ENCODE data around the gene CACNB1.

CACNB1 gene

GRCh38 chr17:39219647-39220154 is 22.2 kb upstream of the CACNB1 start:
- H3K27me3 ChIP-seq: peaks cover 26% of the 10 kb centered on the region
- H3K36me3 ChIP-seq: no peaks in the 10 kb centered on the region
- H3K4me1 ChIP-seq: peaks cover 7% of the 10 kb centered on the region
- H3K4me3 ChIP-seq: no peak overlapping the region
- H3K27ac ChIP-seq: no peak overlapping the region
- H4K20me1 ChIP-seq: peaks cover 18% of the 10 kb centered on the region
- H3K9ac ChIP-seq: no peak overlapping the region
- no peak for TF ChIP-seq Cebpa-rat (IDR thresholded peaks at IDR 0.05)
- no peaks in the 10 kb centered on the region for H3K9me3 ChIP-seq
- H3K4me2 ChIP-seq: no peak overlapping the region

DNA sequence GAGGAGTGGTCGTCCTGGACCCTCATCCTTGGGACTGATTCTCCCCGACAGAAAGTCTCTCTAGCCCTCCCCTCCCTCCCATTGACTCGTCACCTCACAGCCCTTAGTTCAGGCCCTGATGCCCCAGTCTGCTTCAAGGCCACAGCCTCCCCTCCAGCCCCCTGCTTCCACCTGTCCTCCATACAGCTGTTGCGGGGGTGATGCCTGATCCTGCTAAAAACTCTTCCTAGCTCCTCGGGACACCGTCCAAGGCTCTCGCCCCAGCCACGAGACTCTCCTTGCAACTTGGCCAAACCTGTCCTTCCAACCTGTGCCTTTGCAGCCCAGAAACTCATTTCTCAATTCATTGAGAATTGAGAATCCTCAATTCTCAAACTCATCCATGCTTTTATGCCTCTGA is 21.4 kb upstream of the CACNB1 start:
- Histone ChIP-seq H3K4me3 (no peak overlapping the region), H3K27ac (no peak overlapping the region), H3K4me1 (no peaks in the 10 kb centered on the region), H3K9me3 (no peaks in the 10 kb centered on the region), H3K27me3 (peaks cover 18% of the 10 kb centered on the region), H4K20me1 (peaks cover 10% of the 10 kb centered on the region), H3K4me2 (no peak overlapping the region), H3K36me3 (no peaks in the 10 kb centered on the region), H3K9ac (no peak overlapping the region)
- TF ChIP-seq Cebpa-rat (IDR thresholded peaks at IDR 0.05): no peak

GRCh38 chr17:39217734-39218369 is 20.4 kb upstream of the CACNB1 start:
- Histone ChIP-seq H3K4me3 (no peak overlapping the region), H4K20me1 (no peaks in the 10 kb centered on the region), H3K9ac (no peak overlapping the region), H3K9me3 (no peaks in the 10 kb centered on the region), H3K4me1 (no peaks in the 10 kb centered on the region), H3K36me3 (no peaks in the 10 kb centered on the region), H3K4me2 (no peak overlapping the region), H3K27me3 (peaks cover 7% of the 10 kb centered on the region), H3K27ac (no peak overlapping the region)
- no peak for TF ChIP-seq Cebpa-rat (IDR thresholded peaks at IDR 0.05)

- H3K4me1 ChIP-seq: peaks cover 28% of the 10 kb centered on the region
- no peak overlapping the region for H3K27ac ChIP-seq
These were observed 16.4 kb upstream of the CACNB1 start for GRCh38 chr17:39213852-39214251.

DNA sequence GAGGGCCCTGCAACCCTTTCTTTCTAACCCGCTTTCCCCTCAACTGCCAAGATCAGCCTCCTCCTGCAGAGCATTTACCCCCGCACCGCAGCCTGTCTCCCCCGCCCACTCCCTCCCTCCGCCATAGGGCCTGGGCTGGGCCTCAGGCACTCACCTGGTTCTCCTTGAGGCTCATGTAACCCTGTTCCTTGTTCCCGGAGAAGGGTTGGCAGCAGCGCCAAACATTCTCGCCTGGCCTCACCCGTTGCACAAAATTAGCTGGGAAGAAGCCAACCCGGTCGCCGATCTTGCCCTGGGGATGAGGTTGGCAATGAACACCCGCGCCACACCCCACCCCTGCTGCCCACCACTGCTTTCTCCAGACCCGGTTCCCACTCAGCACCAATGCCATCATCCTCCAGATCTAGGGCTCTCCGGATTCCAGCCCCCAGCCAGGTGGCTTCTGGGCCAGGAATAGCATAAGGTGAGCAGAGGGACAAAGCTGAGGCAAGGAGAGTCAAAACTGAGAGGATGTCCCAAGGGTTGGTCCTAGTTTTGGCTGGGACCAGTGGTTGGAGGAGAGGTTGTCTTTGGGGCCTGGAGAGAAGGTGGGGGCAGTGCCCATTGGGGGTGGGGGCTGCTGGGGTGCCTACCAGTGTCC is 15.5 kb upstream of the CACNB1 start:
- Histone ChIP-seq H4K20me1 (no peaks in the 10 kb centered on the region), H3K36me3 (no peaks in the 10 kb centered on the region), H3K4me3 (no peak overlapping the region), H3K4me2 (no peak overlapping the region), H3K4me1 (peaks cover 37% of the 10 kb centered on the region), H3K9me3 (no peaks in the 10 kb centered on the region), H3K27ac (no peak overlapping the region), H3K27me3 (no peaks in the 10 kb centered on the region), H3K9ac (no peak overlapping the region)
- no peak for TF ChIP-seq Cebpa-rat (IDR thresholded peaks at IDR 0.05)

More at GRCh38 chr17:39213852-39214251, 16.4 kb upstream of the CACNB1 start:
- Histone ChIP-seq H3K9me3 (no peaks in the 10 kb centered on the region), H3K36me3 (no peaks in the 10 kb centered on the region), H3K4me3 (no peak overlapping the region), H3K4me2 (no peak overlapping the region), H4K20me1 (no peaks in the 10 kb centered on the region), H3K27me3 (no peaks in the 10 kb centered on the region; the same call in 1 of the 2 replicates), H3K9ac (no peak overlapping the region)
- no peak for TF ChIP-seq Cebpa-rat (IDR thresholded peaks at IDR 0.05)

DNA sequence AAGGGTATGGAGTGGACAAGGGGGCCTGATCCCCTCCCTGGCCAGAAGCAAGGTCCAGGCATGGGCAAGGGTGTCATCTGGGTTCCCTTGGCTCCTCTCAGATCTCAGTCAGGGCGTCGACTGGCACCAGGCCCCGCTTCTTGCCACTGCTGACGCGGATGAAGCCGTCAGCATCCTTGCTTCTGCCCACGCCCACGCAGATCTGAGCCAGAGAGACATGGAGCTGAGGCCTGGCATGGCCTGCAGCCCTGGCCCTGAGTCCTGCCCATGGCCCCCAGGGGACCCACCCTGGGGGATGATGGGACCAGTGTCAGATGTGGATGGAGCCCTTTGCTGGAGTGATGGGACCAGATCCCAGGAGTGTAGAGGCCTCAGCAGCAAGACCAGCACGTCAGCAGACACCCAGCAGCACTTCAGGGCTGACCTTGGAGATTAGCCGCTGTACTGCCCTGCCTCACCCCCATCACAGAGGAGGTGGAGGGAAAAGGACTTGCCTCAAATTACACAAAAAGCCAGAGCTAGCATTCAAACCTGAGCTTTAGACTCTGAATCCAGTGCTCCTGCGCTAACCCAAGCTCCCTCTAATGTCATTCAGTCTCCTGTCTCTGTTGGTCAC is 14.8 kb upstream of the CACNB1 start:
- Histone ChIP-seq H3K4me3 (no peak overlapping the region), H3K4me1 (peaks cover 44% of the 10 kb centered on the region), H3K9me3 (no peaks in the 10 kb centered on the region), H3K36me3 (no peaks in the 10 kb centered on the region), H3K27ac (no peak overlapping the region), H3K9ac (no peak overlapping the region), H3K27me3 (no peaks in the 10 kb centered on the region), H3K4me2 (0 out of 2 replicates have a peak overlapping the region, but pooled peaks have one; percentile 14), H4K20me1 (no peaks in the 10 kb centered on the region)
- TF ChIP-seq Cebpa-rat (IDR thresholded peaks at IDR 0.05): no peak

DNA sequence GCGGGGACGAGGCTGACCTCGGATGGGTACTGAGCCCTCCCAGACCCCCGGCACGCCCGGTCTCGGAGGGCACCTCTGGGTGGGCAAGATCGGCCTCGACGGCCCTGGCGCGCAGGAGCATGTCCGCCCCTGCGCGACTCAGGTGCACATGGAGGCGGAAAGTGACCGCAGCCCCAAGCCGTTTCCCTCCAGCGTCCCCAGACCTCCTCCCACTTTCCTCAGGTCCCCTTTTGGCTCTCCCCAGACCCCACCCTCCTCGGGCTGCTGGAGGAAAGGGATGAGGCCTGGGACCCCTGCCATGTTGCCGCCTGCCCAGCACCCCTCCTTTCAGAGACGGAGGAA is 12.6 kb upstream of the CACNB1 start:
- Histone ChIP-seq H3K4me3 (peak overlapping the region; percentile 65), H3K9ac (peak overlapping the region; percentile 80), H3K9me3 (no peaks in the 10 kb centered on the region), H4K20me1 (peaks cover 8% of the 10 kb centered on the region), H3K36me3 (peaks cover 12% of the 10 kb centered on the region), H3K27ac (peak overlapping the region; percentile 92), H3K4me2 (peak overlapping the region; percentile 100), H3K27me3 (no peaks in the 10 kb centered on the region), H3K4me1 (peaks cover 57% of the 10 kb centered on the region)
- no peak for TF ChIP-seq Cebpa-rat (IDR thresholded peaks at IDR 0.05)

- Histone ChIP-seq H4K20me1 (peaks cover 14% of the 10 kb centered on the region), H3K4me1 (peaks cover 57% of the 10 kb centered on the region), H3K27ac (peak overlapping the region; percentile 92), H3K9me3 (no peaks in the 10 kb centered on the region), H3K36me3 (peaks cover 17% of the 10 kb centered on the region), H3K27me3 (no peaks in the 10 kb centered on the region), H3K4me3 (peak overlapping the region; percentile 65), H3K4me2 (peak overlapping the region; percentile 100), H3K9ac (peak overlapping the region; percentile 80)
- TF ChIP-seq Cebpa-rat (IDR thresholded peaks at IDR 0.05): no peak
These were observed 12.0 kb upstream of the CACNB1 start for GRCh38 chr17:39209317-39210092.

- TF ChIP-seq Cebpa-rat (IDR thresholded peaks at IDR 0.05): no peak
- Histone ChIP-seq H3K4me2 (peak overlapping the region; percentile 100), H3K4me3 (peak overlapping the region; percentile 65), H3K36me3 (peaks cover 23% of the 10 kb centered on the region), H4K20me1 (peaks cover 20% of the 10 kb centered on the region), H3K4me1 (peaks cover 62% of the 10 kb centered on the region), H3K9ac (peak overlapping the region; percentile 80), H3K27me3 (no peaks in the 10 kb centered on the region), H3K27ac (peak overlapping the region; percentile 92), H3K9me3 (no peaks in the 10 kb centered on the region)
These were observed 11.4 kb upstream of the CACNB1 start for GRCh38 chr17:39208893-39209292.

All from BLaER1 (cell line).